ENCODE data around the gene NFATC2. TPM values are rescaled to one million over a fixed set of nuclear protein-coding genes. Genes with fewer than 3 reads are reported as not detected.

NFATC2 gene
- total and polyA plus RNA-seq, 2 of the 8 experiments (the other 6 are each of a cell fraction or from before 2014, with no cell fraction given), result 0.27 to 0.91 TPM

- Histone ChIP-seq H2BK120ac (replicated peaks; ENCODE audit: low read depth, low read length) (no peak overlapping the region), H3K79me1 (ENCODE audit: low read depth, low read length) (no peaks in the 10 kb centered on the region), H4K20me1 (replicated peaks in 1 of 2; ENCODE audit: control insufficient read depth in 1 of 2, insufficient read depth in 2 of 2, low read length in 2 of 2) (no peaks in the 10 kb centered on the region), H3K14ac (ENCODE audit: insufficient read length) (no peak overlapping the region), H3K4me3 (ENCODE audit: extremely low read depth in 1 of 4, insufficient read depth in 2 of 4, low read depth in 3 of 4, low read length in 4 of 4) (no peak overlapping the region), H3K79me2 (ENCODE audit: control insufficient read depth in 1 of 2, insufficient read depth in 2 of 2, low read length in 2 of 2) (no peaks in the 10 kb centered on the region), H3K56ac (replicated peaks; ENCODE audit: insufficient read length, low read depth, low read length) (no peak overlapping the region), H4K5ac (ENCODE audit: insufficient read length, low read depth, low read length) (no peak overlapping the region), H2BK12ac (ENCODE audit: low read depth, low read length) (no peak overlapping the region), H3K23me2 (ENCODE audit: low read depth, low read length) (peaks cover 3% of the 10 kb centered on the region; the same call in 1 of the 2 replicates), H2BK20ac (ENCODE audit: low read length) (no peak overlapping the region), H3K23ac (ENCODE audit: insufficient read length) (no peak overlapping the region), H3K9me3 (ENCODE audit: insufficient read depth in 2 of 2, low read depth in 1 of 2, low read length in 1 of 2) (no peaks in the 10 kb centered on the region), H2AK5ac (ENCODE audit: low read depth, low read length) (no peak overlapping the region), H3K18ac (ENCODE audit: extremely low read depth, low read length) (no peak overlapping the region), H2BK5ac (ENCODE audit: low read depth, low read length) (no peak overlapping the region), H2BK15ac (ENCODE audit: low read length) (no peak overlapping the region), H4K91ac (replicated peaks; ENCODE audit: insufficient read length, low read length) (no peak overlapping the region), H3K36me3 (ENCODE audit: control insufficient read depth in 2 of 4, insufficient read depth in 4 of 4, low read length in 3 of 4) (no peaks in the 10 kb centered on the region), H3K4me2 (ENCODE audit: insufficient read depth in 1 of 2, low read depth in 2 of 2, low read length in 2 of 2) (no peak overlapping the region), H2AFZ (ENCODE audit: low read length) (no peak overlapping the region), H3K4me1 (replicated peaks in 1 of 4; ENCODE audit: control insufficient read depth in 3 of 4, insufficient read depth in 4 of 4, low read length in 3 of 4) (no peaks in the 10 kb centered on the region; a peak in 1 of 7 replicates), H3K9ac (replicated peaks in 1 of 4; ENCODE audit: extremely low read depth in 1 of 4, low read depth in 3 of 4, low read length in 3 of 4) (no peak overlapping the region), H3K27ac (ENCODE audit: low read depth, low read length) (no peak overlapping the region), H4K8ac (ENCODE audit: extremely low read depth, insufficient read depth, low read length) (no peak overlapping the region), H3K27me3 (replicated peaks in 1 of 4; ENCODE audit: control insufficient read depth in 3 of 4, extremely low read depth in 1 of 4, insufficient read depth in 3 of 4, low read length in 3 of 4) (no peaks in the 10 kb centered on the region), H3K4ac (replicated peaks; ENCODE audit: insufficient read length, low read depth, low read length) (no peak overlapping the region)
- 86% methylated on average over 10 of the region's 13 CpGs; no CpG with 5 or more reads in 1 of the 2 experiments for WGBS, 2 experiments (ENCODE audit: extremely low coverage in 1 of 2, insufficient coverage in 1 of 2, insufficient read length in 1 of 2, insufficient replicate concordance in 2 of 2, low coverage in 1 of 2, low lambda C conversion rate in 2 of 2, missing lambda C conversion rate in 1 of 2)
- no peak for FAIRE-seq
- DNase-seq (ENCODE audit: low read depth in 1 of 2, low spot score in 2 of 2), result no peak
- ChIA-PET CTCF (ENCODE audit: partially characterized antibody) (interaction anchor here (0.9 to 1.4 kb wide), 3 partner anchors 10 to 142 kb away, joined by 3 read pairs; no protein-coding TSS in a partner anchor), POLR2A (ENCODE audit: partially characterized antibody) (no interaction called here)
- no peak for TF ChIP-seq CTCF (IDR thresholded peaks at IDR 0.05; ENCODE audit: control extremely low read depth in 1 of 3, insufficient read depth in 1 of 3, low read depth in 1 of 3, low read length in 3 of 3)
- no peak for TF ChIP-seq GABPA (IDR thresholded peaks at IDR 0.05; ENCODE audit: borderline replicate concordance, insufficient read depth, low read length)
- no peak for TF ChIP-seq PHF8 (conservative IDR thresholded peaks at IDR 0.05; ENCODE audit: low read depth, low read length)
- TF ChIP-seq SRF (IDR thresholded peaks at IDR 0.05; ENCODE audit: low read depth, low read length), result no peak
- TF ChIP-seq RXRA (IDR thresholded peaks at IDR 0.05; ENCODE audit: insufficient read depth, low read depth, low read length), result no peak
- no peak for TF ChIP-seq TCF12 (IDR thresholded peaks at IDR 0.05; ENCODE audit: low read depth, low read length)
- TF ChIP-seq CEBPB (IDR thresholded peaks at IDR 0.05; ENCODE audit: low read depth, low read length), result no peak
- no peak for TF ChIP-seq FOSL1 (IDR thresholded peaks at IDR 0.05; ENCODE audit: insufficient read depth, low read depth, low read length)
- no peak for TF ChIP-seq SIRT6 (IDR thresholded peaks at IDR 0.05; ENCODE audit: low read length)
Measured at GRCh38 chr20:51452734-51453365, 89.7 kb downstream of the NFATC2 start.
